ENCODE measurements around the gene CDCP2. TPM values are rescaled to one million over a fixed set of nuclear protein-coding genes. Genes with fewer than 3 reads are reported as not detected.

Gene CDCP2
- total and polyA plus RNA-seq, 2 experiments from 2014 or later, result not detected

DNA sequence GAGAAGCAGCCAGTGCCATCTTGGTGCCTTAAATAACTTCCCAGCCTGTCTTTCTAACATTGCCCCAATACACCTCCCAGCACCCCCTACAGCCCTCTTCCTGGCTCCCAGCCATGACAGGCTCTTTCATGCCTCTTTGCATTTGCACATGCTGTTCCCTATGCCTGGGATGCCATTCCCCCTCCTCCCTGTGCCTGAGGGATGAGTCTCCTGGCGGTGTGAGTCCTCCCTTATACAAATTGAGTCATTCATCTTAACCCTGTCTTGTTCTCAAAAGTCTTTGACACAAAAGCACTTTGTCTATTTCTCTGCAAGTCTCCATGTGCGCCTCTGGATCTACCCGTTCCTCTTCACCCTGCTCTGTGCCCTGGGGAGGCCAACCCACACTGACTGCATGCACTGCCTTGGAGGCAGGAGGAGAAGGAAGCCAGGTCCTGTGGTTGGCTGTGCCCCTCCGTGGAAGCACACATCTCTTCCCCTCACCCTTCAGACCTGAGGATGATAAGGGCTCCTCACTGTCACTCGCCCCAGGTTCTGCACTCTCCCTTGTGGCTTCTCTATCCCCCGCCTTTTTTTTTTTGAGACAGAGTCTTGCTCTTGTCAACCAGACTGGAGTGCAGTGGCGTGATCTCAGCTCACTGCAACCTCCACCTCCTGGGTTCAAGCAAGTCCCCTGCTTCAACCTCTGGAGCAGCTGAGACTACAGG is 25.1 kb downstream of the CDCP2 start:
- Histone ChIP-seq H3K27me3 (ENCODE audit: insufficient read depth) (peaks cover 4% of the 10 kb centered on the region), H3K4me3 (no peak overlapping the region), H3F3A (replicated peaks; ENCODE audit: low read depth) (no peaks in the 10 kb centered on the region), H3K79me2 (replicated peaks; ENCODE audit: insufficient read depth) (no peaks in the 10 kb centered on the region), H3K27ac (ENCODE audit: low read depth) (no peak overlapping the region), H4K20me1 (replicated peaks; ENCODE audit: insufficient read depth) (no peaks in the 10 kb centered on the region), H3K36me3 (ENCODE audit: insufficient read depth) (no peaks in the 10 kb centered on the region), H2AFZ (no peak overlapping the region), H3K4me1 (ENCODE audit: insufficient read depth) (peaks cover 6% of the 10 kb centered on the region; the same call in 1 of the 2 replicates), H3K4me2 (no peak overlapping the region), H3K9me2 (ENCODE audit: insufficient read depth) (no peaks in the 10 kb centered on the region)
- H3K36me3 Mint-ChIP-seq (ENCODE audit: low read depth), result 0 out of 3 replicates have a peak, but pooled peaks cover 4% of the 10 kb centered on the region
- no peaks in the 10 kb centered on the region; the same call in 2 of the 3 replicates for H3K9me3 Mint-ChIP-seq
- ATAC-seq (no peak), DNase-seq (ENCODE audit: low spot score) (no peak)
- peaks cover 14% of the 10 kb centered on the region for H3K27me3 Mint-ChIP-seq (ENCODE audit: insufficient read depth, low read depth, poor library complexity)
- TF ChIP-seq, protein P1, sequence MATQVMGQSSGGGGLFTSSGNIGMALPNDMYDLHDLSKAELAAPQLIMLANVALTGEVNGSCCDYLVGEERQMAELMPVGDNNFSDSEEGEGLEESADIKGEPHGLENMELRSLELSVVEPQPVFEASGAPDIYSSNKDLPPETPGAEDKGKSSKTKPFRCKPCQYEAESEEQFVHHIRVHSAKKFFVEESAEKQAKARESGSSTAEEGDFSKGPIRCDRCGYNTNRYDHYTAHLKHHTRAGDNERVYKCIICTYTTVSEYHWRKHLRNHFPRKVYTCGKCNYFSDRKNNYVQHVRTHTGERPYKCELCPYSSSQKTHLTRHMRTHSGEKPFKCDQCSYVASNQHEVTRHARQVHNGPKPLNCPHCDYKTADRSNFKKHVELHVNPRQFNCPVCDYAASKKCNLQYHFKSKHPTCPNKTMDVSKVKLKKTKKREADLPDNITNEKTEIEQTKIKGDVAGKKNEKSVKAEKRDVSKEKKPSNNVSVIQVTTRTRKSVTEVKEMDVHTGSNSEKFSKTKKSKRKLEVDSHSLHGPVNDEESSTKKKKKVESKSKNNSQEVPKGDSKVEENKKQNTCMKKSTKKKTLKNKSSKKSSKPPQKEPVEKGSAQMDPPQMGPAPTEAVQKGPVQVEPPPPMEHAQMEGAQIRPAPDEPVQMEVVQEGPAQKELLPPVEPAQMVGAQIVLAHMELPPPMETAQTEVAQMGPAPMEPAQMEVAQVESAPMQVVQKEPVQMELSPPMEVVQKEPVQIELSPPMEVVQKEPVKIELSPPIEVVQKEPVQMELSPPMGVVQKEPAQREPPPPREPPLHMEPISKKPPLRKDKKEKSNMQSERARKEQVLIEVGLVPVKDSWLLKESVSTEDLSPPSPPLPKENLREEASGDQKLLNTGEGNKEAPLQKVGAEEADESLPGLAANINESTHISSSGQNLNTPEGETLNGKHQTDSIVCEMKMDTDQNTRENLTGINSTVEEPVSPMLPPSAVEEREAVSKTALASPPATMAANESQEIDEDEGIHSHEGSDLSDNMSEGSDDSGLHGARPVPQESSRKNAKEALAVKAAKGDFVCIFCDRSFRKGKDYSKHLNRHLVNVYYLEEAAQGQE (IDR thresholded peaks at IDR 0.05; ENCODE audit: unreplicated experiment), result no peak
- TF ChIP-seq NANOG (IDR thresholded peaks at IDR 0.05; ENCODE audit: borderline replicate concordance), result no peak
- TF ChIP-seq ZNF331 (CRISPR knock-in tag; IDR thresholded peaks at IDR 0.05; ENCODE audit: low read depth), result no peak
- TF ChIP-seq, protein P2, sequence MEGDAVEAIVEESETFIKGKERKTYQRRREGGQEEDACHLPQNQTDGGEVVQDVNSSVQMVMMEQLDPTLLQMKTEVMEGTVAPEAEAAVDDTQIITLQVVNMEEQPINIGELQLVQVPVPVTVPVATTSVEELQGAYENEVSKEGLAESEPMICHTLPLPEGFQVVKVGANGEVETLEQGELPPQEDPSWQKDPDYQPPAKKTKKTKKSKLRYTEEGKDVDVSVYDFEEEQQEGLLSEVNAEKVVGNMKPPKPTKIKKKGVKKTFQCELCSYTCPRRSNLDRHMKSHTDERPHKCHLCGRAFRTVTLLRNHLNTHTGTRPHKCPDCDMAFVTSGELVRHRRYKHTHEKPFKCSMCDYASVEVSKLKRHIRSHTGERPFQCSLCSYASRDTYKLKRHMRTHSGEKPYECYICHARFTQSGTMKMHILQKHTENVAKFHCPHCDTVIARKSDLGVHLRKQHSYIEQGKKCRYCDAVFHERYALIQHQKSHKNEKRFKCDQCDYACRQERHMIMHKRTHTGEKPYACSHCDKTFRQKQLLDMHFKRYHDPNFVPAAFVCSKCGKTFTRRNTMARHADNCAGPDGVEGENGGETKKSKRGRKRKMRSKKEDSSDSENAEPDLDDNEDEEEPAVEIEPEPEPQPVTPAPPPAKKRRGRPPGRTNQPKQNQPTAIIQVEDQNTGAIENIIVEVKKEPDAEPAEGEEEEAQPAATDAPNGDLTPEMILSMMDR (conservative IDR thresholded peaks at IDR 0.05; ENCODE audit: low read depth in 2 of 2), result no peak
- TF ChIP-seq STAT1 (IDR thresholded peaks at IDR 0.05; ENCODE audit: unreplicated experiment), result no peak
- no peak for TF ChIP-seq ZNF114 (CRISPR knock-in tag; IDR thresholded peaks at IDR 0.05)
- no peak for TF ChIP-seq POLR2AphosphoS5 (IDR thresholded peaks at IDR 0.05; ENCODE audit: low read depth)
- TF ChIP-seq, protein P3, sequence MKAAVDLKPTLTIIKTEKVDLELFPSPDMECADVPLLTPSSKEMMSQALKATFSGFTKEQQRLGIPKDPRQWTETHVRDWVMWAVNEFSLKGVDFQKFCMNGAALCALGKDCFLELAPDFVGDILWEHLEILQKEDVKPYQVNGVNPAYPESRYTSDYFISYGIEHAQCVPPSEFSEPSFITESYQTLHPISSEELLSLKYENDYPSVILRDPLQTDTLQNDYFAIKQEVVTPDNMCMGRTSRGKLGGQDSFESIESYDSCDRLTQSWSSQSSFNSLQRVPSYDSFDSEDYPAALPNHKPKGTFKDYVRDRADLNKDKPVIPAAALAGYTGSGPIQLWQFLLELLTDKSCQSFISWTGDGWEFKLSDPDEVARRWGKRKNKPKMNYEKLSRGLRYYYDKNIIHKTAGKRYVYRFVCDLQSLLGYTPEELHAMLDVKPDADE (IDR thresholded peaks at IDR 0.05), result no peak
- no peak for TF ChIP-seq CREB1 (CRISPR knock-in tag; IDR thresholded peaks at IDR 0.05; ENCODE audit: low read depth)
- no peak for TF ChIP-seq EZH2 (IDR thresholded peaks at IDR 0.05; ENCODE audit: low read depth, unreplicated experiment)
- TF ChIP-seq EZH2phosphoT487 (IDR thresholded peaks at IDR 0.05; ENCODE audit: unreplicated experiment), result no peak
- TF ChIP-seq, protein P4, sequence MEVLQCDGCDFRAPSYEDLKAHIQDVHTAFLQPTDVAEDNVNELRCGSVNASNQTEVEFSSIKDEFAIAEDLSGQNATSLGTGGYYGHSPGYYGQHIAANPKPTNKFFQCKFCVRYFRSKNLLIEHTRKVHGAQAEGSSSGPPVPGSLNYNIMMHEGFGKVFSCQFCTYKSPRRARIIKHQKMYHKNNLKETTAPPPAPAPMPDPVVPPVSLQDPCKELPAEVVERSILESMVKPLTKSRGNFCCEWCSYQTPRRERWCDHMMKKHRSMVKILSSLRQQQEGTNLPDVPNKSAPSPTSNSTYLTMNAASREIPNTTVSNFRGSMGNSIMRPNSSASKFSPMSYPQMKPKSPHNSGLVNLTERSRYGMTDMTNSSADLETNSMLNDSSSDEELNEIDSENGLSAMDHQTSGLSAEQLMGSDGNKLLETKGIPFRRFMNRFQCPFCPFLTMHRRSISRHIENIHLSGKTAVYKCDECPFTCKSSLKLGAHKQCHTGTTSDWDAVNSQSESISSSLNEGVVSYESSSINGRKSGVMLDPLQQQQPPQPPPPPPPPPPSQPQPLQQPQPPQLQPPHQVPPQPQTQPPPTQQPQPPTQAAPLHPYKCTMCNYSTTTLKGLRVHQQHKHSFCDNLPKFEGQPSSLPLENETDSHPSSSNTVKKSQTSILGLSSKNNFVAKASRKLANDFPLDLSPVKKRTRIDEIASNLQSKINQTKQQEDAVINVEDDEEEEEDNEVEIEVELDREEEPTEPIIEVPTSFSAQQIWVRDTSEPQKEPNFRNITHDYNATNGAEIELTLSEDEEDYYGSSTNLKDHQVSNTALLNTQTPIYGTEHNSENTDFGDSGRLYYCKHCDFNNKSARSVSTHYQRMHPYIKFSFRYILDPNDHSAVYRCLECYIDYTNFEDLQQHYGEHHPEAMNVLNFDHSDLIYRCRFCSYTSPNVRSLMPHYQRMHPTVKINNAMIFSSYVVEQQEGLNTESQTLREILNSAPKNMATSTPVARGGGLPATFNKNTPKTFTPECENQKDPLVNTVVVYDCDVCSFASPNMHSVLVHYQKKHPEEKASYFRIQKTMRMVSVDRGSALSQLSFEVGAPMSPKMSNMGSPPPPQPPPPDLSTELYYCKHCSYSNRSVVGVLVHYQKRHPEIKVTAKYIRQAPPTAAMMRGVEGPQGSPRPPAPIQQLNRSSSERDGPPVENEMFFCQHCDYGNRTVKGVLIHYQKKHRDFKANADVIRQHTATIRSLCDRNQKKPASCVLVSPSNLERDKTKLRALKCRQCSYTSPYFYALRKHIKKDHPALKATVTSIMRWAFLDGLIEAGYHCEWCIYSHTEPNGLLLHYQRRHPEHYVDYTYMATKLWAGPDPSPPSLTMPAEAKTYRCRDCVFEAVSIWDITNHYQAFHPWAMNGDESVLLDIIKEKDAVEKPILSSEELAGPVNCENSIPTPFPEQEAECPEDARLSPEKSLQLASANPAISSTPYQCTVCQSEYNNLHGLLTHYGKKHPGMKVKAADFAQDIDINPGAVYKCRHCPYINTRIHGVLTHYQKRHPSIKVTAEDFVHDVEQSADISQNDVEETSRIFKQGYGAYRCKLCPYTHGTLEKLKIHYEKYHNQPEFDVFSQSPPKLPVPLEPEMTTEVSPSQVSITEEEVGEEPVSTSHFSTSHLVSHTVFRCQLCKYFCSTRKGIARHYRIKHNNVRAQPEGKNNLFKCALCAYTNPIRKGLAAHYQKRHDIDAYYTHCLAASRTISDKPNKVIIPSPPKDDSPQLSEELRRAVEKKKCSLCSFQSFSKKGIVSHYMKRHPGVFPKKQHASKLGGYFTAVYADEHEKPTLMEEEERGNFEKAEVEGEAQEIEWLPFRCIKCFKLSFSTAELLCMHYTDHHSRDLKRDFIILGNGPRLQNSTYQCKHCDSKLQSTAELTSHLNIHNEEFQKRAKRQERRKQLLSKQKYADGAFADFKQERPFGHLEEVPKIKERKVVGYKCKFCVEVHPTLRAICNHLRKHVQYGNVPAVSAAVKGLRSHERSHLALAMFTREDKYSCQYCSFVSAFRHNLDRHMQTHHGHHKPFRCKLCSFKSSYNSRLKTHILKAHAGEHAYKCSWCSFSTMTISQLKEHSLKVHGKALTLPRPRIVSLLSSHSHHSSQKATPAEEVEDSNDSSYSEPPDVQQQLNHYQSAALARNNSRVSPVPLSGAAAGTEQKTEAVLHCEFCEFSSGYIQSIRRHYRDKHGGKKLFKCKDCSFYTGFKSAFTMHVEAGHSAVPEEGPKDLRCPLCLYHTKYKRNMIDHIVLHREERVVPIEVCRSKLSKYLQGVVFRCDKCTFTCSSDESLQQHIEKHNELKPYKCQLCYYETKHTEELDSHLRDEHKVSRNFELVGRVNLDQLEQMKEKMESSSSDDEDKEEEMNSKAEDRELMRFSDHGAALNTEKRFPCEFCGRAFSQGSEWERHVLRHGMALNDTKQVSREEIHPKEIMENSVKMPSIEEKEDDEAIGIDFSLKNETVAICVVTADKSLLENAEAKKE (CRISPR knock-in tag; IDR thresholded peaks at IDR 0.05), result no peak
- TF ChIP-seq JUNB (IDR thresholded peaks at IDR 0.05; ENCODE audit: unreplicated experiment), result no peak
- no peak overlapping the region for H3K4me3 Mint-ChIP-seq
- peaks cover 13% of the 10 kb centered on the region for H3K4me1 Mint-ChIP-seq
- H3K27ac Mint-ChIP-seq, result no peak overlapping the region

Data from GM23338 (cell line).